Vagina (tissue), 2 donors: ENCODE measurements around the gene SAXO2.
"Not testable (repeated sequence)": the region's sequence is repeated elsewhere in the genome, so short reads cannot be mapped to it uniquely, and the experiment has no call there.

Source experiments
- POLR2A ChIP-seq, 2 donors: fragments of 450-650 bp; IDR thresholded peaks; one replicate each; pipeline ENCODE4 v1.6.1; 2017; ENCODE audit warnings: antibody characterized with exemption in 2 of 2, mild to moderate bottlenecking in 2 of 2, moderate library complexity in 2 of 2
- POLR2AphosphoS5 ChIP-seq, 2 donors: sonication (generic); formaldehyde crosslinking; IDR thresholded peaks; one replicate each; pipeline ENCODE4 v1.9.0; 2017; ENCODE audit warnings: antibody characterized with exemption in 2 of 2, mild to moderate bottlenecking in 2 of 2, low read depth in 1 of 2; ENCODE audit not compliant: insufficient read depth in 1 of 2
- TF ChIP-seq, protein P1 (sequence below), 3 experiments: fragments of 450-650 bp in 2 of 3; fragments of 200-600 bp in 1 of 3; sonication (generic) in 1 of 3; IDR thresholded peaks; one replicate each; pipeline ENCODE4 v1.5.1; 2017 to 2019; ENCODE audit warnings: antibody characterized with exemption in 3 of 3, mild to moderate bottlenecking in 2 of 3, moderate library complexity in 2 of 3

DNA sequence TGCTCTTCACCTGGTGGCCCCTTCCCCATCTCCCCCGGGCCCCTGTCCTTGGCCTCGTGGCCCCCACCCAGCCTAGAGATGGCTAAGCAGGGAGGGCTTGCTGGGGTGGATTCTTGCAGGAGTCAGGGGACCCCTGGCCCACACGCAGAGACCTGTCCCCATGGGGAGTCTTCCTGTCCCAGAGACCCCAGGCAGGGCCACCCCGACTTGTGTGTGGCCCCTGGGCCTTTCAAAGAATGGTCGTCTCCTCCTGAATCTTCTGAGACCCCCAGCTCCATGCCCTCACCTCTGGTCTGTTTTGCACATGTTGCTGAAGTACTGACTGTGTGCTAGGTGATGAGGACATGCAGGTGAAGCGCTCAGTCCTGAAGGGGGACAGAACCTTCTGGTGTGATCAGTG is 58.2 kb downstream of the SAXO2 start:
- TF ChIP-seq, protein P1, sequence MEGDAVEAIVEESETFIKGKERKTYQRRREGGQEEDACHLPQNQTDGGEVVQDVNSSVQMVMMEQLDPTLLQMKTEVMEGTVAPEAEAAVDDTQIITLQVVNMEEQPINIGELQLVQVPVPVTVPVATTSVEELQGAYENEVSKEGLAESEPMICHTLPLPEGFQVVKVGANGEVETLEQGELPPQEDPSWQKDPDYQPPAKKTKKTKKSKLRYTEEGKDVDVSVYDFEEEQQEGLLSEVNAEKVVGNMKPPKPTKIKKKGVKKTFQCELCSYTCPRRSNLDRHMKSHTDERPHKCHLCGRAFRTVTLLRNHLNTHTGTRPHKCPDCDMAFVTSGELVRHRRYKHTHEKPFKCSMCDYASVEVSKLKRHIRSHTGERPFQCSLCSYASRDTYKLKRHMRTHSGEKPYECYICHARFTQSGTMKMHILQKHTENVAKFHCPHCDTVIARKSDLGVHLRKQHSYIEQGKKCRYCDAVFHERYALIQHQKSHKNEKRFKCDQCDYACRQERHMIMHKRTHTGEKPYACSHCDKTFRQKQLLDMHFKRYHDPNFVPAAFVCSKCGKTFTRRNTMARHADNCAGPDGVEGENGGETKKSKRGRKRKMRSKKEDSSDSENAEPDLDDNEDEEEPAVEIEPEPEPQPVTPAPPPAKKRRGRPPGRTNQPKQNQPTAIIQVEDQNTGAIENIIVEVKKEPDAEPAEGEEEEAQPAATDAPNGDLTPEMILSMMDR (IDR thresholded peaks at IDR 0.05) = not testable (repeated sequence)
- not testable (repeated sequence) for TF ChIP-seq POLR2A (IDR thresholded peaks at IDR 0.05); POLR2AphosphoS5 (IDR thresholded peaks at IDR 0.05; ENCODE audit: insufficient read depth in 1 of 2, low read depth in 1 of 2)
